GM10266 (cell line): Measurements from ENCODE around the gene C2CD4C.
"Not testable (repeated sequence)": the region's sequence is repeated elsewhere in the genome, so short reads cannot be mapped to it uniquely, and the experiment has no call there.

Experiments used
- DNase-seq: peaks from one replicate; pipeline ENCODE4 v3.0.0; 2012; ENCODE audit errors: extremely low spot score
- CTCF ChIP-seq: IDR thresholded peaks from 2 replicates; pipeline ENCODE4 v1.5.1; 2012; ENCODE audit warnings: mild to moderate bottlenecking, low read depth; ENCODE audit not compliant: control insufficient read depth, insufficient read depth; ENCODE audit errors: missing control alignments

Gene C2CD4C

GRCh38 chr19:359653-359925 is 49.4 kb downstream of the C2CD4C start:
- TF ChIP-seq CTCF, result no peak
- no peak for DNase-seq

DNA sequence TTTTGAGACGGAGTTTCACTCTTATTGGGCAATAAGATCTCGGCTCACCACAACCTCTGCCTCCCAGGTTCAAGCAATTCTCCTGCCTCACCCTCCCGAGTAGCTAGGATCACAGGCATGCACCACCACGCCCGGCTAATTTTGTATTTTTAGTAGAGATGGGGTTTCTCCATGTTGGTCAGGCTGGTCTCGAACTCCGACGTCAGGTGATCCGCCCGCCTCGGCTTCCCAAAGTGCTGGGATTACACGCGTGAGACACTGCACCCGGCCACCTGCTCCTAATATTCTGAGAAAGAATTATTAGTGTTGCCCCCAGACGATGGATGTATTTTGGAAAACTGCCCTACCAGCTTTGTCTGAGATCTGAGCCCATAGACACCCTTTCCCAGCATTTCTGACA is 53.4 kb downstream of the C2CD4C start:
- not testable (repeated sequence) for DNase-seq
